Nephron (organoid): ENCODE measurements around the gene PRPF6.

Experiments used
- H3K27ac Mint-ChIP-seq, 3 experiments: 2 replicates each; pipeline ENCODE4 v1.8.0; 2020; ENCODE audit warnings: mixed read lengths in 3 of 3, mild to moderate bottlenecking in 2 of 3, moderate library complexity in 1 of 3
- H3K27me3 Mint-ChIP-seq: 2 replicates; pipeline ENCODE4 v1.8.0; 2021; ENCODE audit warnings: low read depth, mild to moderate bottlenecking, moderate library complexity, mixed read lengths
- H3K36me3 Mint-ChIP-seq: 2 replicates; pipeline ENCODE4 v1.8.0; 2020; ENCODE audit warnings: low read depth, mixed read lengths
- H3K4me1 Mint-ChIP-seq: 2 replicates; pipeline ENCODE4 v1.8.0; 2020; ENCODE audit warnings: mixed read lengths
- H3K4me3 Mint-ChIP-seq, 3 experiments: 2 replicates each; pipeline ENCODE4 v1.8.0; 2020; ENCODE audit warnings: mild to moderate bottlenecking in 3 of 3, mixed read lengths in 3 of 3, moderate library complexity in 2 of 3
- H3K9me3 Mint-ChIP-seq: 2 replicates; pipeline ENCODE4 v1.8.0; 2020; ENCODE audit warnings: mixed read lengths
- TF ChIP-seq, protein P1 (sequence below), 3 experiments: fragments of 200-600 bp; sonication (generic); IDR thresholded peaks; one replicate each; pipeline ENCODE4 v1.5.0; 2021; ENCODE audit warnings: antibody characterized with exemption in 3 of 3; ENCODE audit not compliant: unreplicated experiment in 3 of 3

Gene PRPF6

DNA sequence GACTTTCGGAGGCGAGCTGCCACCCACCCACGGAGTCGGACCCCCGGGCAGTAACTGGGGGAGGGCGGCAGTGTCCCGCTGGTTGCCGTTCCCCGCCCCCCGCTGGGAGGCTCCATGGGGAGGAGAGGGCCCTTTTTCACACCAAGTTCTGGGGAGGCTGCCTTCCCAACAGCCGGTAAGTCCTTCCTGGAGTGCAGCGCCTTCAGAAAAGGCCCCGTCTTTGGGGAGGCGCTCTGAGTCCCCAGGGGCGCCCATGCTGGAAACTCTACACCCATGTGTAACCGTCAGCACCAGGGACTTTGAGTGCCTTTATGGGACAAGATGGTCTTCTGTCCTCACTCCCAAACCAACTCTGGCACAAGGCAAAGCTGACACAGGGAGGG, 68.9 kb downstream of the PRPF6 start:
- Mint-ChIP-seq H3K9me3 (no peaks in the 10 kb centered on the region), H3K27ac (no peak overlapping the region), H3K27me3 (peaks cover 67% of the 10 kb centered on the region), H3K4me3 (peak overlapping the region in 2 of 3 experiments; percentile 72 to 73), H3K4me1 (peaks cover 11% of the 10 kb centered on the region), H3K36me3 (no peaks in the 10 kb centered on the region)
- TF ChIP-seq, protein P1, sequence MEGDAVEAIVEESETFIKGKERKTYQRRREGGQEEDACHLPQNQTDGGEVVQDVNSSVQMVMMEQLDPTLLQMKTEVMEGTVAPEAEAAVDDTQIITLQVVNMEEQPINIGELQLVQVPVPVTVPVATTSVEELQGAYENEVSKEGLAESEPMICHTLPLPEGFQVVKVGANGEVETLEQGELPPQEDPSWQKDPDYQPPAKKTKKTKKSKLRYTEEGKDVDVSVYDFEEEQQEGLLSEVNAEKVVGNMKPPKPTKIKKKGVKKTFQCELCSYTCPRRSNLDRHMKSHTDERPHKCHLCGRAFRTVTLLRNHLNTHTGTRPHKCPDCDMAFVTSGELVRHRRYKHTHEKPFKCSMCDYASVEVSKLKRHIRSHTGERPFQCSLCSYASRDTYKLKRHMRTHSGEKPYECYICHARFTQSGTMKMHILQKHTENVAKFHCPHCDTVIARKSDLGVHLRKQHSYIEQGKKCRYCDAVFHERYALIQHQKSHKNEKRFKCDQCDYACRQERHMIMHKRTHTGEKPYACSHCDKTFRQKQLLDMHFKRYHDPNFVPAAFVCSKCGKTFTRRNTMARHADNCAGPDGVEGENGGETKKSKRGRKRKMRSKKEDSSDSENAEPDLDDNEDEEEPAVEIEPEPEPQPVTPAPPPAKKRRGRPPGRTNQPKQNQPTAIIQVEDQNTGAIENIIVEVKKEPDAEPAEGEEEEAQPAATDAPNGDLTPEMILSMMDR (IDR thresholded peaks at IDR 0.05; ENCODE audit: unreplicated experiment in 3 of 3) = no peak

DNA sequence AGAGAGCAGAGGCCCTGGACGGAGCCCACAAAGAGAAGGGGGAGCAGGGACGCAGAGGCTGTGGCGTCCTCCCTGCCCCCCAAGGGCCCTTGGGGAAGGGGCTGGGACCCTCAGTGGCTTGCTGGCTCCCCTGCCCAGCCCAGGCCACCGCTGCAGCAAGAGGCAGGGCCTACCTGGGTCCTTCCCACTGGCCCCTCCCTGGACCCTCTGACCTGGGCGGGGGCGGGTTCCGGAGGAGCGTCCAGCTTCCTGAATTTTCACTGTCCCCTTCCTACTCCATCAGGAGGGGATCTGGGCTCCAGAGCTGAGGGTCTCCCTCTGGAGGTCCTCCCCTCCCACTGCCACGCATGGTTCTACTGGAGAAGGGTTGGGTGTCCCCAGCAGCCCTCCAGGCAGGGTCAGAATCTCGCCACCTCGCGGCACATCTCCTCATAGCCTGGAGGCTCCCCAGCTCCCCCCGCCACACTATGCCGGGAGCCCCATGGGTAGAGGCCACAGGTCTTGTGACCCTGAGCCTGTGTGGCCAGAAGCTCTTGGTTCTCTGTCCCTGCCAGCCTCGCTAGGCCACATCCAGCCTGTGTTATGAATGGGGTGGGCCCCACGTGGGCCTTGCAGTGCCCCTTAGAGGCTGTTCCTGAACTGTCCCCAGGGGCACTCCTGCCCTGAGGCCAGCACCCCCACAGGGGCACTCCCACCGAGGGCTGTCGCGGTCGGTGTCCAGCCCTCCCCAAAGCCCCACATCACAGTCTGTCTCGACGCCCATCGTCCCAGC, 69.5 kb downstream of the PRPF6 start:
- H3K27me3 Mint-ChIP-seq = peaks cover 61% of the 10 kb centered on the region
- no peaks in the 10 kb centered on the region for H3K9me3 Mint-ChIP-seq
- peak overlapping the region; percentile 47 to 73 (median 59) for H3K4me3 Mint-ChIP-seq
- peaks cover 11% of the 10 kb centered on the region for H3K4me1 Mint-ChIP-seq
- no peak overlapping the region for H3K27ac Mint-ChIP-seq
- H3K36me3 Mint-ChIP-seq = no peaks in the 10 kb centered on the region
- TF ChIP-seq, protein P1 (IDR thresholded peaks at IDR 0.05; ENCODE audit: unreplicated experiment in 3 of 3) = no peak

DNA sequence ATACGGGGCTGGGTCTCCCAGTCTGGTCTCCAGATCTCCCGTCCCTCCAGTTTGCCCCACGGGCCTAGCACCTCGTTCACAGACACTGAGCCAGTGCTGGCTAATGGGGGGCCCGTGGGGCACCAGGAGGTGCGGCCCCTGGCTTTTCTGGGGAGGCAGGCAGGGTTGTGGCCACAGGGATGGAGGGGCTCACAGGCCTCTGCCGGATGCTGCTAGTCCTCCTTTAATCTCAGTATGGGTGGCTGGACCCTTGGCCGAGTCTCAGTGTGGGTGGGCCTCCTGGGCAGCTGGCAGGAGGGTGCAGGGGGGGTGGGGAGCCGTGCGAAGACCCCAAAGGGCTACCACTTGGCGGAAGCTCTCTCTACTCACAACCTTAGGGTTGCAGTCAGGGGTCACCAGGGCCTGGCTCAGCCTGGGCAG, 70.1 kb downstream of the PRPF6 start:
- Mint-ChIP-seq H3K27me3 (peaks cover 56% of the 10 kb centered on the region), H3K9me3 (no peaks in the 10 kb centered on the region), H3K4me1 (peaks cover 11% of the 10 kb centered on the region), H3K4me3 (peak overlapping the region in 1 of 3 experiments; percentile 25), H3K27ac (no peak overlapping the region), H3K36me3 (no peaks in the 10 kb centered on the region)
- TF ChIP-seq, protein P1 (IDR thresholded peaks at IDR 0.05; ENCODE audit: unreplicated experiment in 3 of 3) = no peak

DNA sequence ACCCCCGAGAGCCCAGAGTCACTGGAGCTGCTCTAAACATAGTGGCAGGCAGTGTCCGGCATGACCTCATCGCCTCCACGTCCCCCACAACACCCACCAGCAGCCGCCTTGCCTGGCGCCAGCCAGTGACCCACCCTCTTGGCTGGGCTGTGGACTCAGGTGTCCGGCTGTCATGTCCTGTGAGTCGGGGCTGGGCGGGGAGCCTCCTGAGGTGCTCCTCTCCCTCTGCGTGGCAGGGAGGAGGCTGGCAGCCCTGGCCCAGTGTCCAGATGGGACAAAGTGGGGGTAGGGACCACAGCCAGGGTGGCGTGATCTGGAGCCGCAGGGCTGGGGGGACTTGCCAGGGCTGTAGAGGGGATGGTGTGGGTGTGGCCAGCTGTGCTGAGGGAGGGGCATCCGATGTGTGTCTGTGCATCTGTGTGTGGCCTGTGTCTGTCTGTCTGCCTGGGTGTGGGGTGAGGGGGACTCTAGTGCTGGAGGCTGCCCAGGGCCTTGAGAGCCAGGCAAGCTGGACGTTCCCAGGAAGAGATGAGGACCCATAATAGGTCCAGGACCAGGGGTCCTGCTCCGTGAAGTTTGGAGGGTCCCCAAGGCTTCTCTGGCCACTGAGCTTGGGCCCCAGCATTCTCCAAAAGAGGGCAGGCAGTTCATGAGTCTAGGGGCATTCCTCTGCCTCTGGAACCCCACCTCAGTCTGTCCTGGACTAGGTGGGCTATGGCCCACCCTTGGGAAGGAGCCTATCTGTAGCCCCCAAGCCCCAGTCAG, 70.8 kb downstream of the PRPF6 start:
- TF ChIP-seq, protein P1 (IDR thresholded peaks at IDR 0.05; ENCODE audit: unreplicated experiment in 3 of 3) = no peak
- H3K4me1 Mint-ChIP-seq = peaks cover 11% of the 10 kb centered on the region
- no peaks in the 10 kb centered on the region for H3K9me3 Mint-ChIP-seq
- H3K4me3 Mint-ChIP-seq = peak overlapping the region in 2 of 3 experiments; percentile 14 to 56
- H3K36me3 Mint-ChIP-seq = no peaks in the 10 kb centered on the region
- H3K27me3 Mint-ChIP-seq = peaks cover 49% of the 10 kb centered on the region
- peak overlapping the region in 1 of 3 experiments; percentile 49 for H3K27ac Mint-ChIP-seq

DNA sequence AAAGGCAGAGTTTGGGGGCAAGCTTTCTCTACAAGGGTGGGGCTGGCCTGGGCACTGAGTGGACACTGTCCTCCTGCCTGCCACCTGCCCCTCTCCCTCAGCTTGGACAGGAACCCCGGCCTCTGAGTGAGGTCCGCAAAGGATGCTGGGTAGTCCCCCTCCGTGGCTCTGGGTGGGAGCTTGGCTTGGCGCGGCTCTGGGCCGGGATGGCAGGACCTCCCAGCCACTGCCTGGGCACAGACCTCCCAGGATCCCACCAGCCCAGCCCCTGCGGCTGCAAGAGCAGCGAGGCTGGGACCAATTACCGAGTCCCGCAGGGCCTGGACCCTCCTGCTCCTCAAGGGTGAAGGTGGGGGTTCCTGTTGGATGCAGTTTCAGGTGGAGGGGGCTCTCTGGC, 71.4 kb downstream of the PRPF6 start:
- Mint-ChIP-seq H3K9me3 (no peaks in the 10 kb centered on the region), H3K36me3 (no peaks in the 10 kb centered on the region), H3K27me3 (peaks cover 43% of the 10 kb centered on the region), H3K27ac (no peak overlapping the region), H3K4me1 (peaks cover 11% of the 10 kb centered on the region), H3K4me3 (no peak overlapping the region)
- TF ChIP-seq, protein P1 (IDR thresholded peaks at IDR 0.05; ENCODE audit: unreplicated experiment in 3 of 3) = no peak
